Liver (tissue), 3 donors: ENCODE results near the gene GPR137C.

ENCODE experiments used
- CTCF ChIP-seq: fragments of 150-350 bp; IDR thresholded peaks from 2 replicates; pipeline ENCODE4 v1.5.1; 2017; ENCODE audit warnings: improper control_type of control experiment, low read depth, low read length; ENCODE audit not compliant: missing input control
- FOXA1 ChIP-seq: IDR thresholded peaks from 2 replicates; pipeline ENCODE4 v1.6.1; 2016; ENCODE audit warnings: antibody characterized with exemption
- GABPA ChIP-seq, 2 donors: IDR thresholded peaks in 1 of 2; conservative IDR thresholded peaks in 1 of 2; 2 replicates each; pipeline ENCODE4 v1.6.1; 2016; ENCODE audit warnings: antibody characterized with exemption in 2 of 2, mild to moderate bottlenecking in 1 of 2, moderate library complexity in 1 of 2
- JUND ChIP-seq, 2 donors: IDR thresholded peaks; 2 replicates each; pipeline ENCODE4 v1.6.1; 2016; ENCODE audit warnings: antibody characterized with exemption in 2 of 2
- MAX ChIP-seq: IDR thresholded peaks from 2 replicates; pipeline ENCODE4 v1.6.1; 2016; ENCODE audit warnings: antibody characterized with exemption
- REST ChIP-seq: IDR thresholded peaks from 2 replicates; pipeline ENCODE4 v1.6.1; 2016; ENCODE audit warnings: antibody characterized with exemption, mild to moderate bottlenecking
- RXRA ChIP-seq, 2 donors: IDR thresholded peaks; 2 replicates each; pipeline ENCODE4 v1.6.1; 2017 to 2018; ENCODE audit warnings: antibody characterized with exemption in 2 of 2, mild to moderate bottlenecking in 1 of 2
- TAF1 ChIP-seq: conservative IDR thresholded peaks from 2 replicates; pipeline ENCODE4 v1.6.1; 2016; ENCODE audit warnings: antibody characterized with exemption, mild to moderate bottlenecking
- YY1 ChIP-seq: IDR thresholded peaks from 2 replicates; pipeline ENCODE4 v1.6.1; 2016; ENCODE audit warnings: antibody characterized with exemption, mild to moderate bottlenecking
- donor health status: healthy.
- donor health status: healthy.

DNA sequence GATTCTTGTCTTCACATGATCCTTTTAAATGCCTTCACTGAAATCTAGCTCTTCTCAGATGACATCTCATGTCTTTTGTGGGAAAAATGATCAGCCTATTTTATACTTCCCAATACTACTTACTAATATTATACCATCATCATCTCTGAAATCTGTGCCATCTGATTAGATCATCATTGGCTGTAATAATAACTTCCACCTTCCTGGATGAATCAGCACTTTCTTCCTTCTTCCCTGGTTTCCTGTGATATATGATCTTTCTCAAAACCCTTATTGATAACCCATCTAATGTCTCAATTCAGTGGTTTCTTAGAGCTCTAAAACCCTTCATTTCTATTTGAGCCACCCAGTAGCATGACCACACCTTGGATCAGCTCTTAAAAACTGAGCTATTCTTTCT, 30.9 kb downstream of the GPR137C start:
- TF ChIP-seq REST (no peak), FOXA1 (no peak), TAF1 (no peak), CTCF (no peak), GABPA (IDR thresholded peaks at IDR 0.05 in 1 of 2, conservative IDR thresholded peaks at IDR 0.05 in 1 of 2) (no peak), YY1 (no peak), JUND (IDR thresholded peaks at IDR 0.05) (no peak), MAX (no peak), RXRA (IDR thresholded peaks at IDR 0.05) (no peak)
